Measurements from ENCODE around the gene DENND5B. TPM values are rescaled to one million over a fixed set of nuclear protein-coding genes. Genes with fewer than 3 reads are reported as not detected.
A peak's percentile ranks its signal among the peaks of the same experiment; 100 is the strongest.

The DENND5B gene
- total RNA-seq, 1 donor, result 18.8 TPM

DNA sequence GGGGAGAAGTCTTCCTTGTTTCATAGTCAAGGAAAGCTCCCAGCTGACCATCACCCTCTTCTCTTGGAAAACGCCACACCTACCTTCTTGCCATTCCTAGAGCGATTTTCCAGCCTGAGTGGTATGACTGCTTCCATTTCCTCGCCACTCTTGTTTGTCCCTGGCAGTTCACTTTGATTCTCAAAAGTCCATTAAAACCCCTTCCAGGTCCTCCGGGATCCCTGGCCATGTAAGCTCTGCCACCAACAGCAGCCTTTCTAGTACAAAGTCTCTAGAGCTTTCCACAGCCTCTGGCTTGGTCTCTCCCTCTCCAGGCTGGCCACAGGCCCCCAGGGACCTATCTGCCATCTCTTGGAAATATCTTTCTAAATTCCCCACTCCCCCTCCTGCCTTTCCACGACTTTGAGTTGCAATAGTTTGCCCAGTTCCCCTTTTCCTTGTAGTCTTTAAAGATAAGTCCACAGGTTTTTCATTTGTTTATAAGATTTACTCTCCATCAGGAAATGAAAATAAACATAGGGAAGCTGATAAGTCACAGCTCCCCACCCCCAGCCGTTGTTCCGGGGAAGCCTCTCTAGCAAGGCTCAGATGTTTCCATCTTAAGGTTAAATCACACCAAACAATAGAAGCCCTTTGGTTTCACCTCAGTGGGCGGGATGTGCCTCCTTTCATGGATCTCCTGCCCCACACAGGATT lies 222.1 kb downstream of the DENND5B start:
- H3K4me2 ChIP-seq (ENCODE audit: insufficient read depth, low read length), result peak overlapping the region; percentile 89

DNA sequence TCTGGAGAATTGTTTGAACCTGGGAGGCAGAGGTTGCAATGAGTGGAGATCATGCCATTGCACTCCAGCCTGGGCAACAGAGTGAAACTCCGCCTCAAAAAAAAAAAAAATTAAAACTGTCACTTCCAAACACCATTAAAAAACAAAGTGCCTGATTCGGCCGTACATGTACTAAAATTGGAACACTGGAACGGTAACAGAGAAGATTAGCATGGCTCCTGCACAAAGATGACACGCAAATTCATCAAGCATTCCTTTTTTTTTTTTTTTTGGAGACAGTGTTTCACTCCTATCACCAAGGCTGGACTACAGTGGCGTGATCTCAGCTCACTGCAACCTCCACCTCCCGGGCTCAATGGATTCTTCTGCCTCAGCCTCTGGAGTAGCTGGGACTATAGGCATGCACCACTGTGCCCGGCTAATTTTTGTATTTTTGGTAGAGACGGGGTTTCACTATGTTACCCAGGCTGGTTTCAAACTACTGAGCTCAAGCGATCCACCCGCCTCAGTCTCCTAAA lies 224.8 kb downstream of the DENND5B start:
- TF ChIP-seq, protein P1, sequence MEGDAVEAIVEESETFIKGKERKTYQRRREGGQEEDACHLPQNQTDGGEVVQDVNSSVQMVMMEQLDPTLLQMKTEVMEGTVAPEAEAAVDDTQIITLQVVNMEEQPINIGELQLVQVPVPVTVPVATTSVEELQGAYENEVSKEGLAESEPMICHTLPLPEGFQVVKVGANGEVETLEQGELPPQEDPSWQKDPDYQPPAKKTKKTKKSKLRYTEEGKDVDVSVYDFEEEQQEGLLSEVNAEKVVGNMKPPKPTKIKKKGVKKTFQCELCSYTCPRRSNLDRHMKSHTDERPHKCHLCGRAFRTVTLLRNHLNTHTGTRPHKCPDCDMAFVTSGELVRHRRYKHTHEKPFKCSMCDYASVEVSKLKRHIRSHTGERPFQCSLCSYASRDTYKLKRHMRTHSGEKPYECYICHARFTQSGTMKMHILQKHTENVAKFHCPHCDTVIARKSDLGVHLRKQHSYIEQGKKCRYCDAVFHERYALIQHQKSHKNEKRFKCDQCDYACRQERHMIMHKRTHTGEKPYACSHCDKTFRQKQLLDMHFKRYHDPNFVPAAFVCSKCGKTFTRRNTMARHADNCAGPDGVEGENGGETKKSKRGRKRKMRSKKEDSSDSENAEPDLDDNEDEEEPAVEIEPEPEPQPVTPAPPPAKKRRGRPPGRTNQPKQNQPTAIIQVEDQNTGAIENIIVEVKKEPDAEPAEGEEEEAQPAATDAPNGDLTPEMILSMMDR (IDR thresholded peaks at IDR 0.05; ENCODE audit: extremely low read depth, low read depth, low read length), result no peak
- Histone ChIP-seq H3K27me3 (ENCODE audit: insufficient read depth, low read length) (no peaks in the 10 kb centered on the region), H3K4me2 (ENCODE audit: insufficient read depth, low read length) (no peak overlapping the region), H3K4me3 (ENCODE audit: insufficient read depth, low read length) (no peak overlapping the region), H4K20me1 (ENCODE audit: insufficient read depth, low read length) (no peaks in the 10 kb centered on the region), H2AFZ (ENCODE audit: low read length) (no peak overlapping the region), H3K4me1 (ENCODE audit: insufficient read depth, low read length) (peaks cover 12% of the 10 kb centered on the region), H3K9me3 (ENCODE audit: low read depth, low read length) (no peaks in the 10 kb centered on the region), H3K36me3 (ENCODE audit: insufficient read depth, low read length) (no peaks in the 10 kb centered on the region), H3K27ac (ENCODE audit: low read depth, low read length) (no peak overlapping the region), H3K79me2 (ENCODE audit: insufficient read depth, low read length) (no peaks in the 10 kb centered on the region)
- DNase-seq (ENCODE audit: insufficient read length, low spot score, missing footprints), result no peak

More for the DNA sequence above, 222.1 kb downstream of the DENND5B start:
- Histone ChIP-seq H4K20me1 (ENCODE audit: insufficient read depth, low read length) (no peaks in the 10 kb centered on the region), H2AFZ (ENCODE audit: low read length) (peak overlapping the region; percentile 11), H3K27me3 (ENCODE audit: insufficient read depth, low read length) (no peaks in the 10 kb centered on the region), H3K4me1 (ENCODE audit: insufficient read depth, low read length) (peaks cover 12% of the 10 kb centered on the region), H3K9me3 (ENCODE audit: low read depth, low read length) (no peaks in the 10 kb centered on the region), H3K36me3 (ENCODE audit: insufficient read depth, low read length) (no peaks in the 10 kb centered on the region), H3K79me2 (ENCODE audit: insufficient read depth, low read length) (no peaks in the 10 kb centered on the region), H3K27ac (ENCODE audit: low read depth, low read length) (no peak overlapping the region), H3K4me3 (ENCODE audit: insufficient read depth, low read length) (no peak overlapping the region)
- TF ChIP-seq, protein P1 (IDR thresholded peaks at IDR 0.05; ENCODE audit: extremely low read depth, low read depth, low read length), result no peak
- peak; percentile 38 for DNase-seq (ENCODE audit: insufficient read length, low spot score, missing footprints)

DNA sequence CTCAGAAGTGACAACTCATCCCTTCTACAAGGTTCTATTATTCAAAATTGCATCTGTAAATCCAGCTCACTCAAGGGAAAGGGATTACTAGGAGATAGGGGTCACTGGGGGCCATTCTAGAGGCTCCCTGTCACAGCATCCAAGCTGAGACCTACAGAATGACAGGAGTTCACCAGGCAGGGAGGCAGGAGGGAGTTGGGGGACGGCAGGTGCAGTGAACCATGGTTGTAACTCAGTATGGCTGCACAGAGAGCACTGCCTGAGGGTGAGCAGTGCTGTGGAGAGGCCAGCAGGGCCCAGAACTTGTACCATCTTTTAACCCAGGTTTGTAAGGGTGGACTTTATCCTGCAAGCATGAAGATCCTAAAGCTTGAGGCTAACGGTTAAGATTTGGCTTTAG lies 227.1 kb downstream of the DENND5B start:
- peak; percentile 55 for DNase-seq (ENCODE audit: insufficient read length, low spot score, missing footprints)
- H3K4me2 ChIP-seq (ENCODE audit: insufficient read depth, low read length), result no peak overlapping the region
- no peaks in the 10 kb centered on the region for H3K27me3 ChIP-seq (ENCODE audit: insufficient read depth, low read length)
- H3K4me3 ChIP-seq (ENCODE audit: insufficient read depth, low read length), result no peak overlapping the region
- H3K79me2 ChIP-seq (ENCODE audit: insufficient read depth, low read length), result no peaks in the 10 kb centered on the region
- H2AFZ ChIP-seq (ENCODE audit: low read length), result no peak overlapping the region
- H3K27ac ChIP-seq (ENCODE audit: low read depth, low read length), result no peak overlapping the region
- no peaks in the 10 kb centered on the region for H3K4me1 ChIP-seq (ENCODE audit: insufficient read depth, low read length)
- H3K9me3 ChIP-seq (ENCODE audit: low read depth, low read length), result no peaks in the 10 kb centered on the region
- no peaks in the 10 kb centered on the region for H4K20me1 ChIP-seq (ENCODE audit: insufficient read depth, low read length)
- no peaks in the 10 kb centered on the region for H3K36me3 ChIP-seq (ENCODE audit: insufficient read depth, low read length)
- TF ChIP-seq, protein P1 (IDR thresholded peaks at IDR 0.05; ENCODE audit: extremely low read depth, low read depth, low read length), result no peak

- Histone ChIP-seq H4K20me1 (ENCODE audit: insufficient read depth, low read length) (no peaks in the 10 kb centered on the region), H3K27me3 (ENCODE audit: insufficient read depth, low read length) (no peaks in the 10 kb centered on the region), H2AFZ (ENCODE audit: low read length) (no peak overlapping the region), H3K27ac (ENCODE audit: low read depth, low read length) (no peak overlapping the region), H3K4me1 (ENCODE audit: insufficient read depth, low read length) (no peaks in the 10 kb centered on the region), H3K79me2 (ENCODE audit: insufficient read depth, low read length) (no peaks in the 10 kb centered on the region), H3K4me3 (ENCODE audit: insufficient read depth, low read length) (no peak overlapping the region), H3K9me3 (ENCODE audit: low read depth, low read length) (no peaks in the 10 kb centered on the region), H3K36me3 (ENCODE audit: insufficient read depth, low read length) (no peaks in the 10 kb centered on the region), H3K4me2 (ENCODE audit: insufficient read depth, low read length) (no peak overlapping the region)
- DNase-seq (ENCODE audit: insufficient read length, low spot score, missing footprints), result peak; percentile 3
- TF ChIP-seq, protein P1 (IDR thresholded peaks at IDR 0.05; ENCODE audit: extremely low read depth, low read depth, low read length), result no peak
Measured at GRCh38 chr12:31363416-31363809, 227.5 kb downstream of the DENND5B start.
